HG03103 (cell line): ENCODE data around the gene COX17.

Experiments
- ATAC-seq: cut with Tn5 transposase; IDR thresholded peaks from one replicate; pipeline ENCODE4 v1.9.1; 2021; ENCODE audit warnings: low read depth; ENCODE audit not compliant: unreplicated experiment

COX17 gene

DNA sequence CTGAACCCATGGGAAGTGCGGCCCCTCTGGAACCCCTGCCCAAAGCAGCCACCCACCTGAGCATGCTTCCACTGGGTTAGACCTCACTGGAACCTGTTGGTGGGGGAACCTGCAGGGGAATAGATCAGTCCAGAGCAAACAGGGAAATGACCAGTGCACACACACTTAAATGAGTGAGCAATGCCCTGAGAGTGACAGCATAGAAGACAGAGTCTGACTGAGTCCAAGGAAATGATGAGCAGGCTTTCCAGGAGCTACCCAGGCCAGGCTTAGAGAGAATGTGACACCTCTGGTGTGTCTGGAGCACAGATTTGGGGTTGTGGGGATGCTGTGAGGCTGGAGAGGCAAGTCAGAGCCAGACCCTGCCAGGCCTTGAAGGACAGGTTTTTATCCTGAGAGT is 51.0 kb downstream of the COX17 start:
- no peak for ATAC-seq

- ATAC-seq, result no peak
Measured at GRCh38 chr3:119625451-119626153, 51.6 kb downstream of the COX17 start.

- no peak for ATAC-seq
Measured at GRCh38 chr3:119624002-119624720, 53.0 kb downstream of the COX17 start.

GRCh38 chr3:119620899-119621298 is 56.3 kb downstream of the COX17 start:
- no peak for ATAC-seq
